Esophagus (tissue), 2 donors: Measurements from ENCODE around the gene MESD. TPM values are rescaled to one million over a fixed set of nuclear protein-coding genes. Genes with fewer than 3 reads are reported as not detected.

Source experiments
- H3K27ac ChIP-seq, 2 donors: one replicate each; pipeline ENCODE4 v1.5.1; 2013; ENCODE audit warnings: low read depth in 2 of 2, mild to moderate bottlenecking in 2 of 2, inconsistent platforms in 1 of 2, low read length in 1 of 2, moderate library complexity in 1 of 2
- H3K27me3 ChIP-seq, 2 donors: one replicate each; pipeline ENCODE4 v1.6.1; 2013; ENCODE audit warnings: low read length in 2 of 2, control low read depth in 1 of 2, mild to moderate bottlenecking in 1 of 2; ENCODE audit not compliant: insufficient read depth in 2 of 2, control insufficient read depth in 1 of 2
- H3K36me3 ChIP-seq, 2 donors: one replicate each; pipeline ENCODE4 v1.6.1; 2013; ENCODE audit warnings: low read length in 1 of 2; ENCODE audit not compliant: control insufficient read depth in 2 of 2, insufficient read depth in 2 of 2
- H3K4me1 ChIP-seq, 2 donors: one replicate each; pipeline ENCODE4 v1.6.1; 2013; ENCODE audit warnings: low read length in 1 of 2; ENCODE audit not compliant: control insufficient read depth in 2 of 2, insufficient read depth in 2 of 2
- H3K4me3 ChIP-seq, 2 donors: one replicate each; pipeline ENCODE4 v1.5.1; 2013; ENCODE audit warnings: low read length in 2 of 2, mild to moderate bottlenecking in 2 of 2, low read depth in 1 of 2, moderate library complexity in 1 of 2
- H3K9me3 ChIP-seq, 2 donors: one replicate each; pipeline ENCODE4 v1.6.1; 2013; ENCODE audit warnings: mild to moderate bottlenecking in 2 of 2, low read depth in 1 of 2, low read length in 1 of 2, moderate library complexity in 1 of 2; ENCODE audit not compliant: control insufficient read depth in 2 of 2, insufficient read depth in 1 of 2
- WGBS, 2 donors: extraction: QIAGEN DNeasy Blood & Tissue Kit; methylation state at CpG; one replicate each; pipeline ENCODE4 v1.1.7; 2013; 5-methylcytosine and 5-hydroxymethylcytosine counted together
- polyA plus RNA-seq, 2 donors: library from polyadenylated mRNA; stranded (reverse); fragments of 200-250 nt; gene quantifications; one replicate each; pipeline ENCODE4 v1.2.3, GENCODE V29; 2013
- donor health status: healthy with polysubstance abuse.
- donor health status: Bipolar disorder and iron deficiency.

MESD gene
- polyA plus RNA-seq, 2 donors, result 11.4 to 14.4 TPM

DNA sequence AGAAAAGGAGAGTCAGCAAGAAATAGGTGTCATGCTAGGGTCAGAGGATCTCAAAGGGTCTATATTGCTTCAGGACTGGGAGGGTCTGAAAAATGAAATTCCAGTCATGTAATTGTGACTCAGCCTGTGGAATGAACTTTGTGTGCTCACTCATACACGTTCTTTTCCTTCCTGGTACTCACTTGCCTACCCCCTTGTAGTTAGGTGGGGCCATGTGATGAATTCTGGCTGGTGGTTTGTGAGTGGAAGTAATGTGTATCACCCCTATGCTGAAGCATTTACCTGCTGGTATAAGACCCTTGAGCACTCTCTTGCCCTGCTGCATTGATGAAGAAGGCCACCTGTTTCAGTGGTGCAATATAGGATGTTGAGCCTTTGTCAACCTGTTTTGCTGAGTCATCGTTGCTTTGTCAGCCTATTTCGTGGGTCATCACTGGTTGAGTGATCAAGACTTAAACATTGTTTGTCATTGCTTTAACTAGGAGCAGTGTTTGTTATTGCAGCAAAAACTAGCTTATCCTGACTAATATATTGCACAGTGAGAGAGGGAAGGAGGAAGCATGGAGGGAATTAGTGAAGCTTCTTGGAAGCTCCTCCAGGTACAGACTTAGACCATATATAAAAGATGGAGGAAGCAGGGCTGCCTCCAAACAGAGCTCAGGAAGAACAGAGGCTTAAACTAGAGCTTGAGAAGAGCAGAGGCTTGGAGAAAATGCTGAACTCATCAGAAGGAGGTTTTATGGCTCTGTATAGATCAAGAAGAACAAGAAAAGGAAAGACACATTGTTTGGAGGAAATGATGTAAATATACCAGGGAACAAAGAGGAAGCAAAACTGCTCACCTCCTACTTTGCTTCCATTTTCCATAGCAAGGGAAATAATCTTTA, 40.0 kb upstream of the MESD start:
- Histone ChIP-seq H3K36me3 (no peaks in the 10 kb centered on the region), H3K4me3 (no peak overlapping the region), H3K4me1 (peaks cover 0 to 2% of the 10 kb centered on the region in 2 donors), H3K9me3 (peaks cover 0 to 3% of the 10 kb centered on the region in 2 donors), H3K27ac (no peak overlapping the region), H3K27me3 (no peaks in the 10 kb centered on the region)
- 58 to 59% methylated on average over 3 of the region's 3 CpGs for WGBS, 2 donors

DNA sequence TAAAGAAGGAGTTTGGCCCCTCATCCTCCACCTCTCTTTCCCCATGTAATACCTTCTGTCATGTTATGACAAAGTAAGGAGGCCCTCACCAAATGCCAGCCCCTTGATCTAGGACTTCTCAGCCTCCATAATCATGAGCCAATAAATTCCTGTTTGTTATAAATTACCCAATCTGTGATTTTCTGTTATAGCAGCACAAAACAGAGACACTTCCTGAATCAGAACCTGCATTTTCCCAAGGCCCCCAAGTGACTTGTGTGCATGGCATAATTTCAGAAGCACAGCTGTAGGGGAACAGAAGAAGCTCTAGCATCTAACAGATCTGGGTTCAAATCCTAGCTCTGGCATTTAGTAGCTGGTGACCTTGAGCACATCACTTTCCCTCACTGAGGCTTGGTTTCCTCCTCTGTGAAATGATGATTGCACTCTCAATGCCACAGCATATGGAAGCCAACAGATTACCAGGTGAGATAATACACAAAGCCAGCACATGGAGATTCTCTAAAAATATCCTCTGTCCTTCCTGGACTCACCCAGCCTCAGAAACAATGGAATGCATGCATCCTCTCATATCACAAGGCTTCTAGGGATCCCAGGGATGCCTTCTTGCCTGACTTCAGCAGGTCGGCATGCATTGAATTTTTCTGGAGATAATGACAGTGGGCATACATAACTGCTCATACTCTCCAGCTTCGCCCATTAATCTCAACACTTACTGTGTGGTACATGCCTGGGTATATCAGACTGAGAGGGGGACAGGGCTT, 37.4 kb upstream of the MESD start:
- H3K27ac ChIP-seq, result no peak overlapping the region
- no peaks in the 10 kb centered on the region for H3K36me3 ChIP-seq
- no peaks in the 10 kb centered on the region for H3K4me1 ChIP-seq
- H3K27me3 ChIP-seq, result no peaks in the 10 kb centered on the region
- WGBS, 2 donors, result 94% methylated on average over 2 of the region's 2 CpGs
- H3K4me3 ChIP-seq, result no peak overlapping the region
- peaks cover 0 to 3% of the 10 kb centered on the region in 2 donors for H3K9me3 ChIP-seq

GRCh38 chr15:81025721-81026370, 36.2 kb upstream of the MESD start:
- H3K27me3 ChIP-seq, result no peaks in the 10 kb centered on the region
- no peaks in the 10 kb centered on the region for H3K36me3 ChIP-seq
- no peak overlapping the region for H3K27ac ChIP-seq
- H3K4me3 ChIP-seq, result no peak overlapping the region
- H3K9me3 ChIP-seq, result peaks cover 0 to 3% of the 10 kb centered on the region in 2 donors
- 82 to 84% methylated on average over 4 of the region's 4 CpGs for WGBS, 2 donors
- no peaks in the 10 kb centered on the region for H3K4me1 ChIP-seq

DNA sequence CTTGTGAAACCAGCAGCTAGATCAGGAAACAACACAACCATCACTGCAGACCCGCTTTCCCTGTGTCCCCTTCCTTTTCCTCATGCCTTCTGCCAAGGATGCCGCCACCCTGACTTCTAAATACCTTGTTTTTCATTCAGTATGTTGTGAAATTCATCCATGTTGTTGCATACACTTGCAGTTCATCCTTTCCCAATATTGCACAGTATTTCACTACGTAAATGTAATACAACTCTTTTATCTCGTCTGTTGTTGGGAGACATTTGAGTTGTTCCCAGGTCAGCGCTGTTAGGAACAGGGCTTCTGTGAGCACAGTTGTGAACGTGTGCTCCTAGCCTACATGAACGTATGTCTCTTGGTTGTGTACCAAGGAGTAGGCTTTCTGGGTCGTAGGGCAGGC, 35.3 kb upstream of the MESD start:
- WGBS, 2 donors, result 94 to 97% methylated on average over 8 of the region's 8 CpGs
- H3K4me3 ChIP-seq, result no peak overlapping the region
- H3K36me3 ChIP-seq, result no peaks in the 10 kb centered on the region
- no peaks in the 10 kb centered on the region for H3K4me1 ChIP-seq
- peaks cover 0 to 3% of the 10 kb centered on the region in 2 donors for H3K9me3 ChIP-seq
- no peak overlapping the region for H3K27ac ChIP-seq
- no peaks in the 10 kb centered on the region for H3K27me3 ChIP-seq

DNA sequence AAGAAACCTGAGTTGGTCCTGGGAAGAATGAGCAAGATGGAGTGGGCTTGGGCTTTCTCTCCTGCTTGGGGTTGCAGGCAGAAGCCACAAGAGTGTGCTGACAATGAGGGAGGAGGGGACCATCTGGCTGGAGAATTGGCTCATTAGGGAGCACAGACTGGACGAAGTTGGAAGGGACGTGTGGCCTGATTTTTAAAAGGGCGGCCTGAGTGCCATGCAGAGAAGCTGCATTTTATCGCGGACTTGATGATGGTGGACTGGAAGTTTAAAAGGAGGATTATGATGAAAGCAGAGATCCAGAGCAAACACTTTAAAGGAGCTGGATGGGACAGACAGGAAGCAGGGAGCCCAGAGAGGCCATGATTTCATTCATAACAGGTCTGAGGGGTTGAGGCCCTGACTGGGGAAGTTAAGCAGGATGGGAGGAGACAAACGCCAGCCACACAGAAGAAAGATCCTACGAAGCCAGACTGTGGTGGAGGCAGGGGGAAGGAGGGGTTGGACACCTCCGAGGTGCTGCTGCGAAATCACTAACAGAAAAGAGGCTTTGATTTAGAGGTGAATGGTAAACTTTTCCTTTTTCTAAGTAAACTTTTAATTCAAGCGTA, 34.8 kb upstream of the MESD start:
- peak overlapping the region; percentile 14 to 47 for H3K27ac ChIP-seq
- no peaks in the 10 kb centered on the region for H3K4me1 ChIP-seq
- H3K36me3 ChIP-seq, result no peaks in the 10 kb centered on the region
- H3K27me3 ChIP-seq, result no peaks in the 10 kb centered on the region
- H3K9me3 ChIP-seq, result peaks cover 0 to under 1% of the 10 kb centered on the region in 2 donors
- H3K4me3 ChIP-seq, result no peak overlapping the region
- 81 to 83% methylated on average over 10 of the region's 10 CpGs for WGBS, 2 donors

DNA sequence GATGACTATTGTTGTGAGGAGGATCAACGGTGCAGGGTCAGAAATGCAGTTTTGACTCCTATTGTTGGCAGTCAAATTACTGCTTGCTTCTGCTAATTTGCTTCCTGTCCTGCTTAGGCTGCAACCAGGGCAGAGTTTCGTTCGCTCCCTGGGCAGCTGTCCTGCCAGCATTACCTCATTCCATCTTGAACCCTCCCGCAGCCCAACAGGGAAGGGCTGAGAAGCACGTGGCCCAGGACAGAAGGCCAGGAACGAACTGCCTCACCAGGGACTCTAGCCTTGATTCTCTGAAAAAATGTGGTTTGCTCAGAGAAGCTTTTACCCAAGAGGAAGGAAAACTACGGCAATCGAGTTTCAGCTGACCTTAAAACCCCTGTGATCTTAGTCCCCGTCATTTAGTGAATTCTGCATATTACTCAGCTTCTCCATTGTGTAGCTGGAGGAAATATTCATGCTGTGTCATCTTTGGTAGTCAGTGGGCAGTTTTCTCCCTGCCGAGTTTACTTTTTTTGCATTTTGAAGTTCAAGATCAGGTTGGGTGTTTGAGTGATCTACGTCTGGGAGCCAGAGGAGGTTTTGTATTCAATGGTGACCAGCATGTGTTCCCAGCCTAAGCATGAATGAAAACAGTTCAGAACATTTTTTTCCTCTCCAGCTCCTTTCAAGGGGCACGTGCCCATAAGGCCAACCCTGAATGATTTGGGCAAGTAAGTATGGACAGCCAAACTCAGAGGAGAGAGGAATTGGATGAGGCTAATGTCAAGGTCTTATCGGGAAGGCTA, 34.1 kb upstream of the MESD start:
- Histone ChIP-seq H3K9me3 (no peaks in the 10 kb centered on the region), H3K27me3 (no peaks in the 10 kb centered on the region), H3K4me3 (no peak overlapping the region), H3K36me3 (no peaks in the 10 kb centered on the region), H3K27ac (peak overlapping the region; percentile 14 to 62), H3K4me1 (no peaks in the 10 kb centered on the region)
- 55 to 59% methylated on average over 13 of the region's 13 CpGs for WGBS, 2 donors

DNA sequence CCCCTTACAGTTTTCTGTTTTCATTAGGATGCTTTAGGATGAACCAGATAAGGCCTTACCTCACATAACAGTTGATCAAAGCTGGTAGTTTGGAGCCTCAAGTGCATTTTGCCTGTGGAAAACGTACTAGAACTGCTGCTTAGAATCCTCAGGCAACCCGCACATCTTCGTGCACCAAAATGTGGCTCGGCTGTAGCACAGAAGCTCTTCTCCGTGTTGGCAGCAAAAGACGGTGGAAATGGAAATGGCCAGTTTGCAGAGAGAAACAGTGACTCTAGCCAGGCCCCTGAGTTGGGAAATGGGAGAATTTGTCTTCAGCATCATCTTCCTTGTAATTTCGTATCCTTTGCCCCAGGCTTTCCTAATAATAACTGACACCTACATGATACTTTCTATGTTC, 31.7 kb upstream of the MESD start:
- H3K36me3 ChIP-seq, result no peaks in the 10 kb centered on the region
- H3K9me3 ChIP-seq, result no peaks in the 10 kb centered on the region
- H3K4me3 ChIP-seq, result no peak overlapping the region
- no peaks in the 10 kb centered on the region for H3K4me1 ChIP-seq
- no peaks in the 10 kb centered on the region for H3K27me3 ChIP-seq
- 92 to 95% methylated on average over 7 of the region's 7 CpGs for WGBS, 2 donors
- no peak overlapping the region for H3K27ac ChIP-seq

- WGBS, 2 donors, result 96 to 98% methylated on average over 2 of the region's 2 CpGs
- Histone ChIP-seq H3K4me1 (peaks cover 0 to 3% of the 10 kb centered on the region in 2 donors), H3K36me3 (no peaks in the 10 kb centered on the region), H3K9me3 (no peaks in the 10 kb centered on the region), H3K27ac (no peak overlapping the region), H3K4me3 (no peak overlapping the region), H3K27me3 (no peaks in the 10 kb centered on the region)
Observed at GRCh38 chr15:81018197-81018596, 28.6 kb upstream of the MESD start.
